ENCODE results near the gene ADD2.

- TF ChIP-seq CTCF (IDR thresholded peaks at IDR 0.05; ENCODE audit: low read depth, low read length) (no peak), POLR2A (IDR thresholded peaks at IDR 0.05; ENCODE audit: extremely low read depth, insufficient read length) (no peak)
Observed at GRCh38 chr2:70744397-70744796, 23.6 kb downstream of the ADD2 start.

Data from NB4 (cell line).